Erythroblast (primary cell): ENCODE data around the gene RYR2.

Source experiments
- DNase-seq, 2 experiments: peaks; one replicate each; lab custom pipeline; 2025; lab: John Stamatoyannopoulos, UW
- GATA1 ChIP-seq: IDR thresholded peaks from 2 replicates; pipeline ENCODE4 v1.6.1; 2011; ENCODE audit warnings: low read depth, mild to moderate bottlenecking, control low read depth, low read length, moderate library complexity
- POLR2A ChIP-seq: IDR thresholded peaks from 2 replicates; pipeline ENCODE4 v1.6.1; 2011; ENCODE audit warnings: mild to moderate bottlenecking, low read length

The RYR2 gene

GRCh38 chr1:237748171-237748960 lies 706.4 kb downstream of the RYR2 start:
- no peak for DNase-seq
- TF ChIP-seq GATA1 = no peak
- TF ChIP-seq POLR2A = no peak

GRCh38 chr1:237749122-237749521 lies 707.1 kb downstream of the RYR2 start:
- TF ChIP-seq GATA1 = no peak
- no peak for TF ChIP-seq POLR2A
- no peak for DNase-seq

GRCh38 chr1:237751090-237751489 lies 709.1 kb downstream of the RYR2 start:
- TF ChIP-seq POLR2A = no peak
- TF ChIP-seq GATA1 = no peak
- DNase-seq = no peak

- no peak for TF ChIP-seq POLR2A
- TF ChIP-seq GATA1 = no peak
- no peak for DNase-seq
Observed at GRCh38 chr1:237754627-237755026, 712.6 kb downstream of the RYR2 start.

- no peak for DNase-seq
- TF ChIP-seq GATA1 (no peak), POLR2A (no peak)
Observed at GRCh38 chr1:237756304-237756967, 714.5 kb downstream of the RYR2 start.

GRCh38 chr1:237759377-237759776 lies 717.4 kb downstream of the RYR2 start:
- TF ChIP-seq POLR2A = no peak
- TF ChIP-seq GATA1 = no peak
- no peak for DNase-seq

GRCh38 chr1:237760951-237761350 lies 719.0 kb downstream of the RYR2 start:
- no peak for DNase-seq
- TF ChIP-seq POLR2A (no peak), GATA1 (no peak)

- TF ChIP-seq POLR2A (no peak), GATA1 (no peak)
- DNase-seq = no peak
Observed at GRCh38 chr1:237763137-237763536, 721.2 kb downstream of the RYR2 start.

- TF ChIP-seq GATA1 = no peak
- no peak for TF ChIP-seq POLR2A
- no peak for DNase-seq
Observed at GRCh38 chr1:237763751-237764150, 721.8 kb downstream of the RYR2 start.

GRCh38 chr1:237769916-237770315 lies 727.9 kb downstream of the RYR2 start:
- no peak for TF ChIP-seq POLR2A
- no peak for TF ChIP-seq GATA1

GRCh38 chr1:237772009-237772408 lies 730.0 kb downstream of the RYR2 start:
- TF ChIP-seq GATA1 (no peak), POLR2A (no peak)
- no peak for DNase-seq

More at GRCh38 chr1:237769916-237770315, 727.9 kb downstream of the RYR2 start:
- no peak for DNase-seq

GRCh38 chr1:237774246-237774645 lies 732.3 kb downstream of the RYR2 start:
- TF ChIP-seq GATA1 (no peak), POLR2A (no peak)
- no peak for DNase-seq

GRCh38 chr1:237779356-237779755 lies 737.4 kb downstream of the RYR2 start:
- no peak for DNase-seq
- no peak for TF ChIP-seq POLR2A
- TF ChIP-seq GATA1 = no peak

- no peak for TF ChIP-seq GATA1
- TF ChIP-seq POLR2A = no peak
- DNase-seq = no peak
Observed at GRCh38 chr1:237786066-237786719, 744.2 kb downstream of the RYR2 start.

- TF ChIP-seq GATA1 (no peak), POLR2A (no peak)
- no peak for DNase-seq
Observed at GRCh38 chr1:237788069-237788468, 746.1 kb downstream of the RYR2 start.

GRCh38 chr1:237789619-237790018 lies 747.6 kb downstream of the RYR2 start:
- no peak for TF ChIP-seq GATA1
- TF ChIP-seq POLR2A = no peak
- DNase-seq = no peak
